B cell (primary cell): ENCODE measurements around the gene ARFGAP1. TPM values are rescaled to one million over a fixed set of nuclear protein-coding genes. Genes with fewer than 3 reads are reported as not detected.
A peak's percentile ranks its signal among the peaks of the same experiment; 100 is the strongest.

ENCODE experiments used
- ATAC-seq: fragments of 200-7000 bp; cut with Tn5 transposase; one replicate; pipeline ENCODE4 v1.10.0; 2021; ENCODE audit warnings: low read depth, mild to moderate bottlenecking, moderate number of reproducible peaks, moderate library complexity
- CTCF ChIA-PET: fragments of 350-600 bp; sonication (Branson Sonifier 250); formaldehyde crosslinking; loops from one replicate; lab custom pipeline; 2021; ENCODE audit warnings: antibody characterized with exemption, inconsistent platforms; lab: Charles Lee
- POLR2A ChIA-PET: fragments of 350-600 bp; sonication (Branson Sonifier 250); formaldehyde crosslinking; loops from one replicate; lab custom pipeline; 2021; ENCODE audit warnings: antibody characterized with exemption; lab: Charles Lee
- DNase-seq: peaks from one replicate; pipeline ENCODE4 v3.0.0; 2013
- H2AFZ ChIP-seq: 2 replicates; pipeline ENCODE4 v1.6.1; 2012; ENCODE audit warnings: mild to moderate bottlenecking, low read depth, low read length; ENCODE audit not compliant: insufficient read depth, poor library complexity, severe bottlenecking
- H3K27ac ChIP-seq, 2 donors: 1 replicate in 1 of 2; 2 replicates in 1 of 2; pipeline ENCODE4 v1.5.1; 2012 to 2013; ENCODE audit warnings: low read length in 2 of 2, mild to moderate bottlenecking in 2 of 2, moderate library complexity in 1 of 2
- H3K27me3 ChIP-seq, 4 experiments: fragments of 200-600 bp in 1 of 4; sonication (generic) in 1 of 4; replicated peaks in 1 of 4; 1 replicate in 2 of 4; 2 replicates in 2 of 4; pipeline versions ENCODE4 v1.6.1 to v1.7.0; 2013 to 2016; ENCODE audit warnings: low read length in 3 of 4, mild to moderate bottlenecking in 2 of 4, mixed read lengths in 1 of 4, moderate library complexity in 1 of 4; ENCODE audit not compliant: insufficient read depth in 4 of 4, control insufficient read depth in 3 of 4; ENCODE audit errors: control extremely low read depth in 1 of 4
- H3K36me3 ChIP-seq, 2 experiments: replicated peaks in 1 of 2; 1 replicate in 1 of 2; 2 replicates in 1 of 2; pipeline versions ENCODE4 v1.6.1 to v1.7.1; 2013; ENCODE audit warnings: low read length in 1 of 2; ENCODE audit not compliant: insufficient read depth in 2 of 2, control insufficient read depth in 1 of 2; ENCODE audit errors: control extremely low read depth in 1 of 2, extremely low read depth in 1 of 2
- H3K4me1 ChIP-seq, 2 donors: fragments of 200-600 bp in 1 of 2; sonication (generic) in 1 of 2; 1 replicate in 1 of 2; 2 replicates in 1 of 2; pipeline versions ENCODE4 v1.5.1 to v1.6.1; 2013 to 2017; ENCODE audit warnings: low read length in 2 of 2; ENCODE audit not compliant: control insufficient read depth in 2 of 2, insufficient read depth in 2 of 2
- H3K4me2 ChIP-seq: replicated peaks from 2 replicates; pipeline ENCODE3; 2012; ENCODE audit warnings: mild to moderate bottlenecking, low read depth, low read length; ENCODE audit not compliant: poor library complexity, severe bottlenecking
- H3K4me3 ChIP-seq, 5 experiments: fragments of 200-600 bp in 1 of 5; sonication (generic) in 1 of 5; 1 replicate in 3 of 5; 2 replicates in 2 of 5; pipeline versions ENCODE4 v1.5.1 to v1.7.0; 2011 to 2016; ENCODE audit warnings: low read length in 4 of 5, mild to moderate bottlenecking in 4 of 5, low read depth in 2 of 5, control low read depth in 1 of 5, moderate library complexity in 1 of 5; ENCODE audit not compliant: insufficient read depth in 1 of 5; ENCODE audit errors: control extremely low read depth in 1 of 5, extremely low read depth in 1 of 5
- H3K79me2 ChIP-seq: fragments of 200-600 bp; sonication (generic); one replicate; pipeline ENCODE4 v1.6.0; 2016; ENCODE audit warnings: low read length; ENCODE audit not compliant: control insufficient read depth, insufficient read depth
- H3K9ac ChIP-seq: fragments of 200-600 bp; sonication (generic); 2 replicates; pipeline ENCODE4 v1.6.1; 2017; ENCODE audit warnings: mild to moderate bottlenecking, low read length, moderate library complexity
- H3K9me3 ChIP-seq, 3 donors: one replicate each; pipeline versions ENCODE4 v1.6.1 to v1.7.1; 2013; ENCODE audit warnings: low read length in 2 of 3; ENCODE audit not compliant: control insufficient read depth in 2 of 3, insufficient read depth in 1 of 3; ENCODE audit errors: control extremely low read depth in 1 of 3
- H4K20me1 ChIP-seq: 2 replicates; pipeline ENCODE4 v1.6.0; 2012; ENCODE audit warnings: mild to moderate bottlenecking, low read length; ENCODE audit not compliant: insufficient read depth, control insufficient read depth, poor library complexity, severe bottlenecking
- H3K27ac Mint-ChIP-seq: one replicate; pipeline ENCODE4 v1.8.0; 2021; ENCODE audit warnings: mixed read lengths
- H3K27me3 Mint-ChIP-seq: one replicate; pipeline ENCODE4 v1.8.0; 2021; ENCODE audit warnings: mixed read lengths
- H3K4me1 Mint-ChIP-seq: one replicate; pipeline ENCODE4 v1.8.0; 2021; ENCODE audit warnings: mixed read lengths
- H3K4me3 Mint-ChIP-seq: one replicate; pipeline ENCODE4 v1.8.0; 2021; ENCODE audit warnings: mixed read lengths
- H3K9me3 Mint-ChIP-seq: one replicate; pipeline ENCODE4 v1.8.0; 2022; ENCODE audit warnings: mixed read lengths; ENCODE audit not compliant: insufficient read depth
- EZH2 ChIP-seq: IDR thresholded peaks from 2 replicates; pipeline ENCODE4 v1.6.1; 2012; ENCODE audit warnings: borderline replicate concordance, low read depth, mild to moderate bottlenecking, moderate library complexity, low read length; ENCODE audit not compliant: insufficient read depth, poor library complexity, severe bottlenecking
- WGBS: methylation state at CpG from one replicate; pipeline ENCODE4 v1.1.5; 2013; ENCODE audit warnings: missing lambda C conversion rate; ENCODE audit not compliant: insufficient coverage; 5-methylcytosine and 5-hydroxymethylcytosine counted together
- intact Hi-C: fragments of 100-400 bp; cut with micrococcal nuclease; formaldehyde crosslinking; loops from one replicate; pipeline ENCODE4 v1.10.0; 2022
- polyA plus RNA-seq: library from polyadenylated mRNA; depleted of rRNA; stranded (reverse); fragments of >200 nt; gene quantifications from 2 replicates; pipeline ENCODE4 v1.2.3, GENCODE V29; 2012
- total RNA-seq, 2 donors: library from RNA; stranded (reverse); fragments of 120-200 nt in 1 of 2; gene quantifications; 1 replicate in 1 of 2; 2 replicates in 1 of 2; pipeline versions ENCODE4 v1.2.3 to v1.2.4, GENCODE V29; 2013 to 2022
- TF ChIP-seq, protein P1 (sequence below): fragments of 200-600 bp; IDR thresholded peaks from one replicate; pipeline ENCODE4 v1.8.0; 2022; ENCODE audit warnings: antibody characterized with exemption, mild to moderate bottlenecking

The ARFGAP1 gene
- total and polyA plus RNA-seq, 2 donors (not counting 1 experiment from before 2014, with no cell fraction given) = 83.2 to 99.4 TPM

DNA sequence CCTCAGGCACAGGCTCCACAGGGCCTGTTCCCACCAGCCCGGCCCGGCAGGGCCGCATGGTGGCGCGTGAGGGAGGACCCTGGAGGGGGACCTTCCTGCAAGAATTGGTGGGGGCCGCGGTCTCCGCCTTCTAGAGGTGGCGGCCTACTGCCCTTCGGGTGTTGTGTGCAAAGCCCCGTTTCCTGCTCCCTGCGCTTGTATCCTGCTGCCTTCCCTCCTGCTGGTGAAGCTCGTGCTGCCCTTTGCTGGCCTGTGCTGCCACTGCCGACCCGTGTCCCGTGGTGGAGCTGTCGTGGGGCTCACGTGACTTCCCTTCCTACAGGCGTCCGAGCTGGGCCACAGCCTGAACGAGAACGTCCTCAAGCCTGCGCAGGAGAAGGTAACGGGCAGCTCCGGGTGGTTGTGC, 11.9 kb downstream of the ARFGAP1 start:
- Histone ChIP-seq H3K4me1 (no peaks in the 10 kb centered on the region), H3K9ac (no peak overlapping the region), H3K27me3 (no peaks in the 10 kb centered on the region), H4K20me1 (no peaks in the 10 kb centered on the region), H3K79me2 (no peaks in the 10 kb centered on the region), H3K36me3 (peaks cover 0 to 25% of the 10 kb centered on the region in 2 experiments), H3K4me2 (peak overlapping the region; percentile 47), H2AFZ (no peak overlapping the region), H3K27ac (no peak overlapping the region), H3K4me3 (peak overlapping the region in 2 of 5 experiments; percentile 3 to 32), H3K9me3 (no peaks in the 10 kb centered on the region)
- H3K27me3 Mint-ChIP-seq = no peaks in the 10 kb centered on the region
- peaks cover 1% of the 10 kb centered on the region for H3K4me1 Mint-ChIP-seq
- H3K9me3 Mint-ChIP-seq = no peaks in the 10 kb centered on the region
- ATAC-seq = no peak
- intact Hi-C loops = no loop called here
- H3K4me3 Mint-ChIP-seq = peak overlapping the region; percentile 67
- TF ChIP-seq EZH2 = no peak
- TF ChIP-seq, protein P1, sequence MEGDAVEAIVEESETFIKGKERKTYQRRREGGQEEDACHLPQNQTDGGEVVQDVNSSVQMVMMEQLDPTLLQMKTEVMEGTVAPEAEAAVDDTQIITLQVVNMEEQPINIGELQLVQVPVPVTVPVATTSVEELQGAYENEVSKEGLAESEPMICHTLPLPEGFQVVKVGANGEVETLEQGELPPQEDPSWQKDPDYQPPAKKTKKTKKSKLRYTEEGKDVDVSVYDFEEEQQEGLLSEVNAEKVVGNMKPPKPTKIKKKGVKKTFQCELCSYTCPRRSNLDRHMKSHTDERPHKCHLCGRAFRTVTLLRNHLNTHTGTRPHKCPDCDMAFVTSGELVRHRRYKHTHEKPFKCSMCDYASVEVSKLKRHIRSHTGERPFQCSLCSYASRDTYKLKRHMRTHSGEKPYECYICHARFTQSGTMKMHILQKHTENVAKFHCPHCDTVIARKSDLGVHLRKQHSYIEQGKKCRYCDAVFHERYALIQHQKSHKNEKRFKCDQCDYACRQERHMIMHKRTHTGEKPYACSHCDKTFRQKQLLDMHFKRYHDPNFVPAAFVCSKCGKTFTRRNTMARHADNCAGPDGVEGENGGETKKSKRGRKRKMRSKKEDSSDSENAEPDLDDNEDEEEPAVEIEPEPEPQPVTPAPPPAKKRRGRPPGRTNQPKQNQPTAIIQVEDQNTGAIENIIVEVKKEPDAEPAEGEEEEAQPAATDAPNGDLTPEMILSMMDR = no peak
- 87% methylated on average over 23 of the region's 25 CpGs for WGBS
- POLR2A ChIA-PET = no interaction called here
- DNase-seq = no peak
- H3K27ac Mint-ChIP-seq = no peak overlapping the region
- CTCF ChIA-PET = no interaction called here

DNA sequence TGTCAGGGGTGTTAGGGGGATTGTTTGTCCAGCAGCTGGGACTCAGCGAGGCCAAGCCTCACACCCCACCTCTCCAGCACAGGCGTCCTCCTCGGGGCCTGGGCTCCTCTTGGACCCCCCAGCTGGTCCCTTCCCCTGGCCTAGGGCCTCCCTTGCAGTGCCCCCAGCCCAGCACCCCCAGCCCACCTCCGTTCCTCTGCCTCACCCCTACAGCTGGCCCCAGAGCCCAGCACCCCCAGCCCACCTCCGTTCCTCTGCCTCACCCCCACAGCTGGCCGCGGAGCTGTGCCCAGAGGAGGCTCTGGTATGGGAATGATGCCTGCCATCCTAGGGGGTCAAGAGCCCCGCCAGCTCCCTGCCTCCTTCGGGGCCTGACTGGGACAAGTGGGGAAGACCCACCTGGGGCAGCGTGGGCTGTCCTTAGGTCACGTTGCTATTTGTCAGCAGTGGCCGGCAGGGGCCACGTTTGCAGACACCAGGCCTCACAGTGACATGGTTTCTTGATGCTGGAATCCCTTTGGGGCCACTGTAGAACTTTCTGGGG, 12.4 kb downstream of the ARFGAP1 start:
- Mint-ChIP-seq H3K4me1 (peaks cover 1% of the 10 kb centered on the region), H3K27ac (no peak overlapping the region), H3K9me3 (no peaks in the 10 kb centered on the region), H3K27me3 (no peaks in the 10 kb centered on the region), H3K4me3 (no peak overlapping the region)
- Histone ChIP-seq H3K36me3 (peaks cover 0 to 20% of the 10 kb centered on the region in 2 experiments), H3K4me1 (no peaks in the 10 kb centered on the region), H3K27ac (no peak overlapping the region), H3K4me2 (peak overlapping the region; percentile 47), H3K9me3 (no peaks in the 10 kb centered on the region), H3K27me3 (no peaks in the 10 kb centered on the region), H4K20me1 (no peaks in the 10 kb centered on the region), H2AFZ (no peak overlapping the region), H3K79me2 (no peaks in the 10 kb centered on the region), H3K9ac (no peak overlapping the region), H3K4me3 (no peak overlapping the region)
- no peak for DNase-seq
- ATAC-seq = no peak
- no peak for TF ChIP-seq EZH2
- TF ChIP-seq, protein P1 = no peak
- POLR2A ChIA-PET = no interaction called here
- intact Hi-C loops = no loop called here
- CTCF ChIA-PET = no interaction called here
- 96% methylated on average over 10 of the region's 13 CpGs for WGBS
